Activated naive CD8-positive, alpha-beta T cell treated with anti-CD3 and anti-CD28 coated beads for 36 hours (primary cell): ENCODE measurements around the gene NLRX1. TPM values are rescaled to one million over a fixed set of nuclear protein-coding genes. Genes with fewer than 3 reads are reported as not detected.
A peak's percentile ranks its signal among the peaks of the same experiment; 100 is the strongest.
"Not testable (repeated sequence)": the region's sequence is repeated elsewhere in the genome, so short reads cannot be mapped to it uniquely, and the experiment has no call there.

ENCODE experiments used
- DNase-seq: peaks from one replicate; pipeline ENCODE4 v3.0.0; 2021
- H3K27ac Mint-ChIP-seq: one replicate; pipeline ENCODE4 v1.8.0; 2022; ENCODE audit warnings: mild to moderate bottlenecking, moderate library complexity, mixed read lengths
- H3K27me3 Mint-ChIP-seq: one replicate; pipeline ENCODE4 v1.8.0; 2022; ENCODE audit warnings: mild to moderate bottlenecking, mixed read lengths
- H3K36me3 Mint-ChIP-seq: one replicate; pipeline ENCODE4 v1.8.0; 2021; ENCODE audit warnings: mild to moderate bottlenecking, mixed read lengths
- H3K4me1 Mint-ChIP-seq: one replicate; pipeline ENCODE4 v1.8.0; 2021; ENCODE audit warnings: mixed read lengths
- H3K4me3 Mint-ChIP-seq: one replicate; pipeline ENCODE4 v1.8.0; 2022; ENCODE audit warnings: mild to moderate bottlenecking, moderate library complexity, mixed read lengths
- H3K9me3 Mint-ChIP-seq: one replicate; pipeline ENCODE4 v1.8.0; 2022; ENCODE audit warnings: mixed read lengths
- total RNA-seq, 2 experiments: library from RNA; stranded (reverse); gene quantifications; one replicate each; pipeline ENCODE4 v1.2.3, GENCODE V29; 2021

Gene NLRX1
- 10 to 100 TPM; 19.3 to 20.7 TPM for total RNA-seq

GRCh38 chr11:119168471-119169281 lies at the start of gene NLRX1:
TSS of gene NLRX1 (plus strand) at chr11:119168725. CDS start at chr11:119171404, 2,679 bp downstream.
- Mint-ChIP-seq H3K4me3 (peak within 1 kb of the TSS; percentile 91), H3K36me3 (peaks cover 1% of the 10 kb centered on the region), H3K27ac (peak within 1 kb of the TSS; percentile 84), H3K9me3 (no peaks in the 10 kb centered on the region), H3K27me3 (no peaks in the 10 kb centered on the region), H3K4me1 (peaks cover 11% of the 10 kb centered on the region)
- DNase-seq, result peak; percentile 84

- no peak for DNase-seq
- peaks cover 43% of the 10 kb centered on the region for H3K36me3 Mint-ChIP-seq
- no peaks in the 10 kb centered on the region for H3K9me3 Mint-ChIP-seq
- H3K4me3 Mint-ChIP-seq, result no peak overlapping the region
- H3K4me1 Mint-ChIP-seq, result peaks cover 41% of the 10 kb centered on the region
- H3K27ac Mint-ChIP-seq, result no peak overlapping the region
- H3K27me3 Mint-ChIP-seq, result no peaks in the 10 kb centered on the region
Observed at GRCh38 chr11:119118946-119119345, 49.6 kb upstream of the NLRX1 start.

- Mint-ChIP-seq H3K36me3 (peaks cover 29% of the 10 kb centered on the region), H3K9me3 (no peaks in the 10 kb centered on the region), H3K4me3 (peak overlapping the region; percentile 94), H3K27me3 (no peaks in the 10 kb centered on the region), H3K27ac (peak overlapping the region; percentile 92), H3K4me1 (peaks cover 30% of the 10 kb centered on the region)
- no peak for DNase-seq
Observed at GRCh38 chr11:119120639-119121007, 47.9 kb upstream of the NLRX1 start.

GRCh38 chr11:119121008-119121810 lies 47.3 kb upstream of the NLRX1 start, which contains the start of gene HINFP:
TSS of gene HINFP (plus strand) at chr11:119121580. CDS start at chr11:119126945, 5,365 bp downstream.
- H3K27me3 Mint-ChIP-seq, result no peaks in the 10 kb centered on the region
- H3K27ac Mint-ChIP-seq, result peak within 1 kb of the TSS; percentile 92
- peaks cover 25% of the 10 kb centered on the region for H3K4me1 Mint-ChIP-seq
- peak; percentile 100 for DNase-seq
- no peaks in the 10 kb centered on the region for H3K9me3 Mint-ChIP-seq
- peak within 1 kb of the TSS; percentile 94 for H3K4me3 Mint-ChIP-seq
- peaks cover 24% of the 10 kb centered on the region for H3K36me3 Mint-ChIP-seq

GRCh38 chr11:119121811-119122124 lies 46.8 kb upstream of the NLRX1 start:
- H3K27me3 Mint-ChIP-seq, result no peaks in the 10 kb centered on the region
- DNase-seq, result no peak
- peaks cover 20% of the 10 kb centered on the region for H3K36me3 Mint-ChIP-seq
- H3K4me3 Mint-ChIP-seq, result peak overlapping the region; percentile 94
- no peaks in the 10 kb centered on the region for H3K9me3 Mint-ChIP-seq
- peaks cover 28% of the 10 kb centered on the region for H3K4me1 Mint-ChIP-seq
- peak overlapping the region; percentile 92 for H3K27ac Mint-ChIP-seq

- Mint-ChIP-seq H3K4me3 (no peak overlapping the region), H3K36me3 (peaks cover 19% of the 10 kb centered on the region), H3K27ac (no peak overlapping the region), H3K4me1 (peaks cover 27% of the 10 kb centered on the region), H3K9me3 (no peaks in the 10 kb centered on the region), H3K27me3 (no peaks in the 10 kb centered on the region)
- DNase-seq, result no peak
Observed at GRCh38 chr11:119125821-119126220, 42.7 kb upstream of the NLRX1 start.

- no peaks in the 10 kb centered on the region for H3K27me3 Mint-ChIP-seq
- H3K36me3 Mint-ChIP-seq, result peaks cover 25% of the 10 kb centered on the region
Observed at GRCh38 chr11:119126675-119127268, 41.8 kb upstream of the NLRX1 start.

GRCh38 chr11:119130662-119131061 lies 37.9 kb upstream of the NLRX1 start:
- Mint-ChIP-seq H3K4me1 (peaks cover 10% of the 10 kb centered on the region), H3K4me3 (no peak overlapping the region), H3K27me3 (no peaks in the 10 kb centered on the region), H3K36me3 (peaks cover 30% of the 10 kb centered on the region), H3K9me3 (no peaks in the 10 kb centered on the region), H3K27ac (no peak overlapping the region)
- DNase-seq, result no peak

More at GRCh38 chr11:119126675-119127268, 41.8 kb upstream of the NLRX1 start:
- no peaks in the 10 kb centered on the region for H3K9me3 Mint-ChIP-seq
- no peak for DNase-seq
- H3K4me1 Mint-ChIP-seq, result peaks cover 24% of the 10 kb centered on the region
- H3K4me3 Mint-ChIP-seq, result no peak overlapping the region
- H3K27ac Mint-ChIP-seq, result peak overlapping the region; percentile 43

- Mint-ChIP-seq H3K4me1 (no peaks in the 10 kb centered on the region), H3K36me3 (peaks cover 20% of the 10 kb centered on the region), H3K9me3 (no peaks in the 10 kb centered on the region), H3K27ac (no peak overlapping the region), H3K4me3 (no peak overlapping the region), H3K27me3 (no peaks in the 10 kb centered on the region)
- DNase-seq, result no peak
Observed at GRCh38 chr11:119134389-119134978, 34.0 kb upstream of the NLRX1 start.

GRCh38 chr11:119139276-119139675 lies 29.2 kb upstream of the NLRX1 start:
- H3K27me3 Mint-ChIP-seq, H3K27ac Mint-ChIP-seq, H3K4me1 Mint-ChIP-seq, H3K36me3 Mint-ChIP-seq, DNase-seq, H3K9me3 Mint-ChIP-seq, H3K4me3 Mint-ChIP-seq: not testable (repeated sequence)

- no peak overlapping the region for H3K4me3 Mint-ChIP-seq
- H3K9me3 Mint-ChIP-seq, result no peaks in the 10 kb centered on the region
- H3K27me3 Mint-ChIP-seq, result peaks cover 38% of the 10 kb centered on the region
- H3K27ac Mint-ChIP-seq, result no peak overlapping the region
- no peaks in the 10 kb centered on the region for H3K36me3 Mint-ChIP-seq
- DNase-seq, result peak; percentile 31
- H3K4me1 Mint-ChIP-seq, result peaks cover 14% of the 10 kb centered on the region
Observed at GRCh38 chr11:119144825-119145486, 23.6 kb upstream of the NLRX1 start.

- no peak for DNase-seq
- Mint-ChIP-seq H3K4me1 (peaks cover 14% of the 10 kb centered on the region), H3K4me3 (no peak overlapping the region), H3K27ac (no peak overlapping the region), H3K27me3 (peaks cover 43% of the 10 kb centered on the region), H3K9me3 (no peaks in the 10 kb centered on the region), H3K36me3 (no peaks in the 10 kb centered on the region)
Observed at GRCh38 chr11:119145551-119145950, 23.0 kb upstream of the NLRX1 start.

- H3K4me3 Mint-ChIP-seq, result no peak overlapping the region
- H3K27ac Mint-ChIP-seq, result no peak overlapping the region
- H3K4me1 Mint-ChIP-seq, result peaks cover 14% of the 10 kb centered on the region
- peaks cover 46% of the 10 kb centered on the region for H3K27me3 Mint-ChIP-seq
- no peak for DNase-seq
- no peaks in the 10 kb centered on the region for H3K36me3 Mint-ChIP-seq
- no peaks in the 10 kb centered on the region for H3K9me3 Mint-ChIP-seq
Observed at GRCh38 chr11:119147604-119148333, 20.8 kb upstream of the NLRX1 start.

- H3K4me3 Mint-ChIP-seq, result peak overlapping the region; percentile 72
Observed at GRCh38 chr11:119148720-119149017, 19.9 kb upstream of the NLRX1 start.

More at GRCh38 chr11:119148720-119149017, 19.9 kb upstream of the NLRX1 start:
- H3K9me3 Mint-ChIP-seq, result no peaks in the 10 kb centered on the region
- H3K27me3 Mint-ChIP-seq, result peaks cover 41% of the 10 kb centered on the region
- H3K36me3 Mint-ChIP-seq, result no peaks in the 10 kb centered on the region
- H3K27ac Mint-ChIP-seq, result no peak overlapping the region
- DNase-seq, result no peak
- H3K4me1 Mint-ChIP-seq, result peaks cover 14% of the 10 kb centered on the region
